Prostate gland (tissue), 2 donors: ENCODE measurements around the gene NIT2. TPM values are rescaled to one million over a fixed set of nuclear protein-coding genes. Genes with fewer than 3 reads are reported as not detected.

Experiments
- DNase-seq: peaks from one replicate; pipeline ENCODE4 v3.0.0-alpha.2; 2019; ENCODE audit warnings: low spot score
- H3K27ac ChIP-seq, 2 donors: fragments of 200-600 bp; sonication (generic); 2 replicates each; pipeline ENCODE4 v1.5.1; 2017 to 2019
- H3K27me3 ChIP-seq: fragments of 200-600 bp; sonication (generic); replicated peaks from 2 replicates; pipeline ENCODE4 v1.5.1; 2019; ENCODE audit not compliant: insufficient read depth
- H3K36me3 ChIP-seq, 2 donors: fragments of 200-600 bp; sonication (generic); 1 replicate in 1 of 2; 2 replicates in 1 of 2; pipeline versions ENCODE4 v1.5.1 to v1.8.1; 2017 to 2019
- H3K4me1 ChIP-seq: fragments of 200-600 bp; sonication (generic); replicated peaks from 2 replicates; pipeline ENCODE4 v1.5.1; 2019
- H3K4me3 ChIP-seq, 2 donors: fragments of 200-600 bp; sonication (generic); 2 replicates each; pipeline ENCODE4 v1.5.1; 2017 to 2019
- H3K9me3 ChIP-seq: fragments of 200-600 bp; sonication (generic); 2 replicates; pipeline ENCODE4 v1.5.1; 2017
- CTCF ChIP-seq, 4 experiments: fragments of 200-600 bp in 2 of 4; fragments of 450-650 bp in 2 of 4; sonication (generic) in 2 of 4; IDR thresholded peaks; 1 replicate in 3 of 4; 2 replicates in 1 of 4; pipeline ENCODE4 v1.5.1; 2016 to 2019; ENCODE audit warnings: antibody characterized with exemption in 4 of 4, mild to moderate bottlenecking in 2 of 4, moderate library complexity in 2 of 4
- POLR2A ChIP-seq: fragments of 450-650 bp; IDR thresholded peaks from one replicate; pipeline ENCODE4 v1.6.1; 2016; ENCODE audit warnings: antibody characterized with exemption, mild to moderate bottlenecking
- POLR2AphosphoS5 ChIP-seq: sonication (generic); formaldehyde crosslinking; IDR thresholded peaks from one replicate; pipeline ENCODE4 v1.6.1; 2017; ENCODE audit warnings: antibody characterized with exemption
- WGBS: methylation state at CpG from one replicate; pipeline ENCODE4 v1.1.5; 2018; 5-methylcytosine and 5-hydroxymethylcytosine counted together
- intact Hi-C: fragments of 100-400 bp; cut with DNase I; formaldehyde crosslinking; loops from one replicate; pipeline ENCODE4 v1.14.2; 2022
- total RNA-seq, 2 donors: library from RNA; depleted of rRNA; stranded (reverse); fragments of >200 nt; gene quantifications; one replicate each; pipeline ENCODE4 v1.1.0, GENCODE V29; 2016

NIT2 gene
- total RNA-seq, 2 donors from 2014 or later: 21.4 to 32.4 TPM

DNA sequence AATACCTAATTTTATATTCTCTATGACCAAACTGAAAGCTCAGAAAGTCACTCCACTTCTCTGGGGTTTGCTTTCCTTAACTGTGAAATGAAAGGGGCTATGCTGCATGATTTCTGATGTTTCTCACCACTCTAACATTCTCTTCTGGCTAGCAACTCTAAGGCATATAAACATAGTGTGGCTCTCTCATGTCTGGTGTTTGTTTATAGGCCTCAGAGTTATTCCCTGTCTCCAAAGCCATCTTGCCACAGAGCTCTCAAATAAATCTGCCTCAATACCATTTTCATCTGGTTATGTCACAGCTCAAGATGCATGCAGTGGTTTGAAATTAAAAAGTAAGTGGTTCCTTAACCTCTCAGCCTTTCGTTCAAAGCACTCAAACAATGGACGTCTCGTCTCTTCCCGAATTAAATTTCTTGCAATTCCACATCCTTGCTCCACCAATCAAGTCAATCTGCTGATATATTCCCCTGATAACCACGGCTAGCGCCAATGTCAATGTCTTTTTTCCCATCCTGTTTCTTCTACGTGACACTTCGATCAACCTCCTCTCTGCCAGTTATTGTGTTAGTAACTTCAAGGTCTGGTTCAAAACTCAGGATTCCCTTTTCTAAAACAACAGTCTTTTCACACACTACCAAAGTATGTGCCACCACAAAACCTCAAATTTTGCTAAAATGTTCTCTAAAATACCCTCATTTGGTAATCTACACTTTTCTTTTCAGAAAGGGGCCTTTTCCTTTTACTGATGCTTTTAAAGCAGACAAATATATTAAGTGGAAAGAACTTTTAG, 50.4 kb downstream of the NIT2 start:
- no peak for DNase-seq
- intact Hi-C loops: no loop called here
- no peak overlapping the region for H3K4me3 ChIP-seq
- no peak for TF ChIP-seq POLR2A
- no peaks in the 10 kb centered on the region for H3K36me3 ChIP-seq
- no peak overlapping the region for H3K27ac ChIP-seq
- H3K27me3 ChIP-seq: no peaks in the 10 kb centered on the region
- 95% methylated on average over 8 of the region's 8 CpGs for WGBS
- H3K4me1 ChIP-seq: no peaks in the 10 kb centered on the region
- no peaks in the 10 kb centered on the region for H3K9me3 ChIP-seq

- no peaks in the 10 kb centered on the region for H3K9me3 ChIP-seq
- TF ChIP-seq CTCF (IDR thresholded peaks at IDR 0.05): no peak
- TF ChIP-seq POLR2AphosphoS5: no peak
- no peak for TF ChIP-seq POLR2A
- no peak overlapping the region for H3K4me3 ChIP-seq
- no peak overlapping the region for H3K27ac ChIP-seq
- intact Hi-C loops: no loop called here
- no peaks in the 10 kb centered on the region for H3K36me3 ChIP-seq
- no peaks in the 10 kb centered on the region for H3K27me3 ChIP-seq
- H3K4me1 ChIP-seq: no peaks in the 10 kb centered on the region
- DNase-seq: no peak
Measured at GRCh38 chr3:100386437-100387074, 52.0 kb downstream of the NIT2 start.

- no peak overlapping the region for H3K27ac ChIP-seq
- intact Hi-C loops: no loop called here
- no peaks in the 10 kb centered on the region for H3K36me3 ChIP-seq
- 97% methylated on average over 1 of the region's 1 CpG for WGBS
- TF ChIP-seq POLR2A: no peak
- no peak for TF ChIP-seq POLR2AphosphoS5
- no peak for TF ChIP-seq CTCF (IDR thresholded peaks at IDR 0.05)
- no peak for DNase-seq
- no peaks in the 10 kb centered on the region for H3K4me1 ChIP-seq
- no peaks in the 10 kb centered on the region for H3K9me3 ChIP-seq
- no peak overlapping the region for H3K4me3 ChIP-seq
- H3K27me3 ChIP-seq: no peaks in the 10 kb centered on the region
Measured at GRCh38 chr3:100389025-100389424, 54.5 kb downstream of the NIT2 start.

- no peak overlapping the region for H3K4me3 ChIP-seq
- no peaks in the 10 kb centered on the region for H3K27me3 ChIP-seq
- no peak overlapping the region for H3K27ac ChIP-seq
- no peaks in the 10 kb centered on the region for H3K4me1 ChIP-seq
- WGBS: 61% methylated on average over 2 of the region's 2 CpGs
- no peak for DNase-seq
- intact Hi-C loops: no loop called here
- no peak for TF ChIP-seq POLR2AphosphoS5
- no peak for TF ChIP-seq POLR2A
- TF ChIP-seq CTCF (IDR thresholded peaks at IDR 0.05): no peak
- no peaks in the 10 kb centered on the region for H3K36me3 ChIP-seq
- H3K9me3 ChIP-seq: no peaks in the 10 kb centered on the region
Measured at GRCh38 chr3:100395679-100396431, 61.3 kb downstream of the NIT2 start.

- H3K4me3 ChIP-seq: no peak overlapping the region
- TF ChIP-seq CTCF (IDR thresholded peaks at IDR 0.05) (no peak), POLR2A (no peak), POLR2AphosphoS5 (no peak)
- no peaks in the 10 kb centered on the region for H3K36me3 ChIP-seq
- WGBS: 69% methylated on average over 2 of the region's 2 CpGs
- intact Hi-C loops: no loop called here
- no peak for DNase-seq
- no peak overlapping the region for H3K27ac ChIP-seq
- H3K4me1 ChIP-seq: no peaks in the 10 kb centered on the region
- no peaks in the 10 kb centered on the region for H3K9me3 ChIP-seq
- no peaks in the 10 kb centered on the region for H3K27me3 ChIP-seq
Measured at GRCh38 chr3:100396967-100397366, 62.4 kb downstream of the NIT2 start.
